Measurements from ENCODE around the gene NCEH1. TPM values are rescaled to one million over a fixed set of nuclear protein-coding genes. Genes with fewer than 3 reads are reported as not detected.
A peak's percentile ranks its signal among the peaks of the same experiment; 100 is the strongest.

Gene NCEH1
- total and polyA plus RNA-seq, 5 donors from 2014 or later: 0.43 to 2.1 (median 0.62) TPM

GRCh38 chr3:172685331-172686214 lies 25.3 kb downstream of the NCEH1 start:
- H3K9me3 Mint-ChIP-seq: no peaks in the 10 kb centered on the region
- no peaks in the 10 kb centered on the region for H3K36me3 Mint-ChIP-seq
- no peaks in the 10 kb centered on the region for H3K27me3 Mint-ChIP-seq
- no peaks in the 10 kb centered on the region for H3K4me1 Mint-ChIP-seq
- Histone ChIP-seq H3K9me3 (ENCODE audit: control insufficient read depth in 2 of 2, low read length in 2 of 2) (no peaks in the 10 kb centered on the region), H3K4me3 (ENCODE audit: low read depth, low read length) (no peak overlapping the region), H3K36me3 (ENCODE audit: control insufficient read depth, insufficient read depth, low read length) (no peaks in the 10 kb centered on the region), H3K27me3 (ENCODE audit: control insufficient read depth, insufficient read depth, low read length) (no peaks in the 10 kb centered on the region), H3K4me1 (ENCODE audit: control insufficient read depth, insufficient read depth, low read length, poor library complexity, severe bottlenecking) (no peaks in the 10 kb centered on the region), H3K27ac (ENCODE audit: insufficient read depth, low read length, poor library complexity, severe bottlenecking) (no peak overlapping the region)
- no peak overlapping the region for H3K4me3 Mint-ChIP-seq
- DNase-seq (peak in 1 of 3 donors; percentile 39), ATAC-seq (ENCODE audit: low read depth in 2 of 2) (no peak)
- H3K27ac Mint-ChIP-seq: no peak overlapping the region

DNA sequence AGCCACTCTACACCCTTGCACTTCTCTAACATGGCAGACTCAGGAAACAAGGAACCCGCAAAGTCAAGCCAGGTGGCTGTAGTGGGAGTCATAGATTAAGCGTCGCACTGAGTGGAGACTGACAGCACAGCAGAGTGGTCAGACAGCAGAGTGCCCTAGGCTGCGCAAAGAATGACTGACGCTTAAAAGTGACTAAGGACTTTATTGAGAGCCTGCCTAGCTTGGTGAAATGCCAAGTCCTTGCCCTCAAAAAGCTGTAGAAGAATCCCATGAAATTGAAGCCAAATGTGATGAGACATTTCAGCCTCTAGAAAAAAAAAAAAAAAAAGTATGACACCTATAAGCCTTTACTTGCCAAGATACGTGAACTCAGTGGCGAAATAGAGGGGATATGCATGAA lies 30.2 kb downstream of the NCEH1 start:
- H3K4me3 ChIP-seq (ENCODE audit: low read depth, low read length): no peak overlapping the region
- H3K27ac ChIP-seq (ENCODE audit: insufficient read depth, low read length, poor library complexity, severe bottlenecking): no peak overlapping the region
- no peaks in the 10 kb centered on the region for H3K36me3 ChIP-seq (ENCODE audit: control insufficient read depth, insufficient read depth, low read length)
- H3K27ac Mint-ChIP-seq: no peak overlapping the region
- no peaks in the 10 kb centered on the region for H3K27me3 ChIP-seq (ENCODE audit: control insufficient read depth, insufficient read depth, low read length)
- no peak for ATAC-seq (ENCODE audit: low read depth in 2 of 2)
- H3K4me1 Mint-ChIP-seq: no peaks in the 10 kb centered on the region
- no peaks in the 10 kb centered on the region for H3K36me3 Mint-ChIP-seq
- H3K9me3 Mint-ChIP-seq: no peaks in the 10 kb centered on the region
- H3K9me3 ChIP-seq (ENCODE audit: control insufficient read depth in 2 of 2, low read length in 2 of 2): no peaks in the 10 kb centered on the region
- no peak overlapping the region for H3K4me3 Mint-ChIP-seq
- H3K27me3 Mint-ChIP-seq: no peaks in the 10 kb centered on the region
- H3K4me1 ChIP-seq (ENCODE audit: control insufficient read depth, insufficient read depth, low read length, poor library complexity, severe bottlenecking): no peaks in the 10 kb centered on the region
- no peak for DNase-seq

GRCh38 chr3:172679599-172679998 lies 31.3 kb downstream of the NCEH1 start:
- no peaks in the 10 kb centered on the region for H3K27me3 Mint-ChIP-seq
- H3K9me3 Mint-ChIP-seq: no peaks in the 10 kb centered on the region
- DNase-seq (no peak), ATAC-seq (ENCODE audit: low read depth in 2 of 2) (no peak)
- Histone ChIP-seq H3K4me3 (ENCODE audit: low read depth, low read length) (no peak overlapping the region), H3K27me3 (ENCODE audit: control insufficient read depth, insufficient read depth, low read length) (no peaks in the 10 kb centered on the region), H3K4me1 (ENCODE audit: control insufficient read depth, insufficient read depth, low read length, poor library complexity, severe bottlenecking) (no peaks in the 10 kb centered on the region), H3K36me3 (ENCODE audit: control insufficient read depth, insufficient read depth, low read length) (no peaks in the 10 kb centered on the region), H3K27ac (ENCODE audit: insufficient read depth, low read length, poor library complexity, severe bottlenecking) (no peak overlapping the region), H3K9me3 (ENCODE audit: control insufficient read depth in 2 of 2, low read length in 2 of 2) (no peaks in the 10 kb centered on the region)
- H3K36me3 Mint-ChIP-seq: no peaks in the 10 kb centered on the region
- no peaks in the 10 kb centered on the region for H3K4me1 Mint-ChIP-seq
- H3K27ac Mint-ChIP-seq: no peak overlapping the region
- H3K4me3 Mint-ChIP-seq: no peak overlapping the region

- Mint-ChIP-seq H3K9me3 (peaks cover 0 to 1% (median 0%) of the 10 kb centered on the region in 7 donors), H3K4me3 (no peak overlapping the region), H3K36me3 (no peaks in the 10 kb centered on the region), H3K27ac (no peak overlapping the region), H3K4me1 (peaks cover 0 to 4% (median 0%) of the 10 kb centered on the region in 4 donors), H3K27me3 (no peaks in the 10 kb centered on the region)
- no peak overlapping the region for H3K27ac ChIP-seq (ENCODE audit: insufficient read depth, low read length, poor library complexity, severe bottlenecking)
- no peak for ATAC-seq (ENCODE audit: low read depth in 2 of 2)
- no peak for DNase-seq
- H3K27me3 ChIP-seq (ENCODE audit: control insufficient read depth, insufficient read depth, low read length): no peaks in the 10 kb centered on the region
- no peaks in the 10 kb centered on the region for H3K36me3 ChIP-seq (ENCODE audit: control insufficient read depth, insufficient read depth, low read length)
- H3K9me3 ChIP-seq (ENCODE audit: control insufficient read depth in 2 of 2, low read length in 2 of 2): no peaks in the 10 kb centered on the region
- no peaks in the 10 kb centered on the region for H3K4me1 ChIP-seq (ENCODE audit: control insufficient read depth, insufficient read depth, low read length, poor library complexity, severe bottlenecking)
- H3K4me3 ChIP-seq (ENCODE audit: low read depth, low read length): no peak overlapping the region
Observed at GRCh38 chr3:172678068-172678467, 32.8 kb downstream of the NCEH1 start.

- no peak overlapping the region for H3K4me3 ChIP-seq (ENCODE audit: low read depth, low read length)
- no peaks in the 10 kb centered on the region for H3K27me3 ChIP-seq (ENCODE audit: control insufficient read depth, insufficient read depth, low read length)
- no peaks in the 10 kb centered on the region for H3K4me1 ChIP-seq (ENCODE audit: control insufficient read depth, insufficient read depth, low read length, poor library complexity, severe bottlenecking)
- H3K27ac Mint-ChIP-seq: no peak overlapping the region
- no peaks in the 10 kb centered on the region for H3K9me3 ChIP-seq (ENCODE audit: control insufficient read depth in 2 of 2, low read length in 2 of 2)
- peaks cover 0 to 1% (median 0%) of the 10 kb centered on the region in 7 donors for H3K9me3 Mint-ChIP-seq
- no peaks in the 10 kb centered on the region for H3K36me3 ChIP-seq (ENCODE audit: control insufficient read depth, insufficient read depth, low read length)
- no peak overlapping the region for H3K27ac ChIP-seq (ENCODE audit: insufficient read depth, low read length, poor library complexity, severe bottlenecking)
- H3K4me1 Mint-ChIP-seq: peaks cover 0 to 7% (median 0%) of the 10 kb centered on the region in 4 donors
- no peaks in the 10 kb centered on the region for H3K36me3 Mint-ChIP-seq
- peaks cover 5% of the 10 kb centered on the region for H3K27me3 Mint-ChIP-seq
- DNase-seq (no peak), ATAC-seq (ENCODE audit: low read depth in 2 of 2) (no peak)
- H3K4me3 Mint-ChIP-seq: no peak overlapping the region
Observed at GRCh38 chr3:172676196-172676922, 34.5 kb downstream of the NCEH1 start.

- Histone ChIP-seq H3K4me1 (ENCODE audit: control insufficient read depth, insufficient read depth, low read length, poor library complexity, severe bottlenecking) (no peaks in the 10 kb centered on the region), H3K4me3 (ENCODE audit: low read depth, low read length) (no peak overlapping the region), H3K27ac (ENCODE audit: insufficient read depth, low read length, poor library complexity, severe bottlenecking) (no peak overlapping the region), H3K27me3 (ENCODE audit: control insufficient read depth, insufficient read depth, low read length) (no peaks in the 10 kb centered on the region), H3K9me3 (ENCODE audit: control insufficient read depth in 2 of 2, low read length in 2 of 2) (no peaks in the 10 kb centered on the region), H3K36me3 (ENCODE audit: control insufficient read depth, insufficient read depth, low read length) (no peaks in the 10 kb centered on the region)
- H3K4me1 Mint-ChIP-seq: peaks cover 0 to 7% (median 0%) of the 10 kb centered on the region in 4 donors
- peaks cover 5% of the 10 kb centered on the region for H3K27me3 Mint-ChIP-seq
- DNase-seq: peak in 2 of 3 donors; percentile 36 to 62
- H3K27ac Mint-ChIP-seq: no peak overlapping the region
- H3K36me3 Mint-ChIP-seq: no peaks in the 10 kb centered on the region
- H3K4me3 Mint-ChIP-seq: no peak overlapping the region
- peak in 1 of 2 donors; percentile 43 for ATAC-seq (ENCODE audit: low read depth in 2 of 2)
- H3K9me3 Mint-ChIP-seq: peaks cover 0 to 1% (median 0%) of the 10 kb centered on the region in 7 donors
Observed at GRCh38 chr3:172675441-172676193, 35.2 kb downstream of the NCEH1 start.

GRCh38 chr3:172673210-172673679 lies 37.6 kb downstream of the NCEH1 start:
- ATAC-seq (ENCODE audit: low read depth in 2 of 2) (no peak), DNase-seq (peak in 2 of 3 donors; percentile 35 to 81)
- Histone ChIP-seq H3K4me1 (ENCODE audit: control insufficient read depth, insufficient read depth, low read length, poor library complexity, severe bottlenecking) (no peaks in the 10 kb centered on the region), H3K9me3 (ENCODE audit: control insufficient read depth in 2 of 2, low read length in 2 of 2) (no peaks in the 10 kb centered on the region), H3K27me3 (ENCODE audit: control insufficient read depth, insufficient read depth, low read length) (no peaks in the 10 kb centered on the region), H3K36me3 (ENCODE audit: control insufficient read depth, insufficient read depth, low read length) (no peaks in the 10 kb centered on the region), H3K4me3 (ENCODE audit: low read depth, low read length) (no peak overlapping the region), H3K27ac (ENCODE audit: insufficient read depth, low read length, poor library complexity, severe bottlenecking) (no peak overlapping the region)
- peaks cover 0 to 7% (median 0%) of the 10 kb centered on the region in 4 donors for H3K4me1 Mint-ChIP-seq
- H3K4me3 Mint-ChIP-seq: peak overlapping the region in 1 of 4 donors; percentile 21
- H3K36me3 Mint-ChIP-seq: no peaks in the 10 kb centered on the region
- H3K27ac Mint-ChIP-seq: no peak overlapping the region
- H3K27me3 Mint-ChIP-seq: peaks cover 5% of the 10 kb centered on the region
- H3K9me3 Mint-ChIP-seq: peaks cover 0 to 1% (median 0%) of the 10 kb centered on the region in 7 donors
